Peyer's patch (tissue), 4 donors: Measurements from ENCODE around the gene GCN1.
A peak's percentile ranks its signal among the peaks of the same experiment; 100 is the strongest.

ENCODE experiments used
- POLR2A ChIP-seq, 2 donors: fragments of 450-650 bp; IDR thresholded peaks; one replicate each; pipeline ENCODE4 v1.5.1; 2017; ENCODE audit warnings: antibody characterized with exemption in 2 of 2, mild to moderate bottlenecking in 2 of 2, moderate library complexity in 2 of 2
- TF ChIP-seq, protein P1 (sequence below), 6 experiments: fragments of 450-650 bp in 4 of 6; fragments of 200-600 bp in 2 of 6; sonication (generic) in 1 of 6; IDR thresholded peaks; one replicate each; pipeline ENCODE4 v1.5.1; 2017 to 2019; ENCODE audit warnings: antibody characterized with exemption in 6 of 6, mild to moderate bottlenecking in 3 of 6, moderate library complexity in 1 of 6

GRCh38 chr12:120228041-120228290, 33.5 kb upstream of the GCN1 start:
- peak in 1 of 2 donors; percentile 11 for TF ChIP-seq POLR2A (IDR thresholded peaks at IDR 0.05)
- TF ChIP-seq, protein P1, sequence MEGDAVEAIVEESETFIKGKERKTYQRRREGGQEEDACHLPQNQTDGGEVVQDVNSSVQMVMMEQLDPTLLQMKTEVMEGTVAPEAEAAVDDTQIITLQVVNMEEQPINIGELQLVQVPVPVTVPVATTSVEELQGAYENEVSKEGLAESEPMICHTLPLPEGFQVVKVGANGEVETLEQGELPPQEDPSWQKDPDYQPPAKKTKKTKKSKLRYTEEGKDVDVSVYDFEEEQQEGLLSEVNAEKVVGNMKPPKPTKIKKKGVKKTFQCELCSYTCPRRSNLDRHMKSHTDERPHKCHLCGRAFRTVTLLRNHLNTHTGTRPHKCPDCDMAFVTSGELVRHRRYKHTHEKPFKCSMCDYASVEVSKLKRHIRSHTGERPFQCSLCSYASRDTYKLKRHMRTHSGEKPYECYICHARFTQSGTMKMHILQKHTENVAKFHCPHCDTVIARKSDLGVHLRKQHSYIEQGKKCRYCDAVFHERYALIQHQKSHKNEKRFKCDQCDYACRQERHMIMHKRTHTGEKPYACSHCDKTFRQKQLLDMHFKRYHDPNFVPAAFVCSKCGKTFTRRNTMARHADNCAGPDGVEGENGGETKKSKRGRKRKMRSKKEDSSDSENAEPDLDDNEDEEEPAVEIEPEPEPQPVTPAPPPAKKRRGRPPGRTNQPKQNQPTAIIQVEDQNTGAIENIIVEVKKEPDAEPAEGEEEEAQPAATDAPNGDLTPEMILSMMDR (IDR thresholded peaks at IDR 0.05) = no peak
